K562 (cell line): Measurements from ENCODE around the gene EIF5. TPM values are rescaled to one million over a fixed set of nuclear protein-coding genes. Genes with fewer than 3 reads are reported as not detected.

ENCODE experiments used
- BRCA1 ChIP-seq, 2 experiments: fragments of 450-650 bp in 1 of 2; sonication (generic) in 1 of 2; formaldehyde crosslinking in 1 of 2; IDR thresholded peaks; 2 replicates each; pipeline versions ENCODE4 v1.5.0 to v1.6.1; 2017 to 2020; ENCODE audit warnings: mild to moderate bottlenecking in 1 of 2, missing genetic modification reagents in 1 of 2
- CEBPG ChIP-seq, 3 experiments: fragments of 200-800 bp in 1 of 3; sonication (Bioruptor generic) in 1 of 3; sonication (generic) in 1 of 3; formaldehyde crosslinking in 1 of 3; IDR thresholded peaks in 2 of 3; conservative IDR thresholded peaks in 1 of 3; 2 replicates each; pipeline versions ENCODE4 v1.6.1 to v1.8.0; 2016 to 2022; ENCODE audit warnings: missing compliant biosample characterization in 2 of 3, missing genetic modification characterization in 2 of 3, mild to moderate bottlenecking in 1 of 3, missing genetic modification reagents in 1 of 3
- CREB3 ChIP-seq: fragments of 450-650 bp; conservative IDR thresholded peaks from 2 replicates; pipeline ENCODE4 v1.6.1; 2016; ENCODE audit warnings: missing genetic modification characterization, low read depth, mild to moderate bottlenecking, missing compliant biosample characterization, moderate library complexity
- HIVEP1 ChIP-seq: fragments of 250-450 bp; sonication (Bioruptor Pico); IDR thresholded peaks from 2 replicates; pipeline ENCODE4 v1.4.0; 2020; ENCODE audit warnings: mild to moderate bottlenecking
- IRF2 ChIP-seq: sonication (generic); formaldehyde crosslinking; IDR thresholded peaks from 2 replicates; pipeline ENCODE4 v1.8.1; 2022; ENCODE audit warnings: mild to moderate bottlenecking, missing genetic modification reagents
- NCOA1 ChIP-seq: fragments of 450-650 bp; IDR thresholded peaks from 2 replicates; pipeline ENCODE4 v1.6.1; 2016; ENCODE audit warnings: low read depth
- NR1H2 ChIP-seq: sonication (generic); formaldehyde crosslinking; IDR thresholded peaks from 2 replicates; pipeline ENCODE4 v1.4.0; 2020; ENCODE audit warnings: mild to moderate bottlenecking, missing genetic modification reagents
- SMARCC2 ChIP-seq: fragments of 450-650 bp; IDR thresholded peaks from 2 replicates; pipeline ENCODE4 v1.6.1; 2017; ENCODE audit warnings: antibody characterized with exemption, moderate library complexity, mild to moderate bottlenecking, low read depth
- WHSC1 ChIP-seq: IDR thresholded peaks from one replicate; pipeline ENCODE4 v1.6.1; 2012; ENCODE audit warnings: low read length, control low read depth, inconsistent platforms
- ZNF280B ChIP-seq: fragments of 250-450 bp; sonication (Bioruptor Pico); IDR thresholded peaks from 2 replicates; pipeline ENCODE4 v1.5.1; 2021; ENCODE audit warnings: mild to moderate bottlenecking
- ZNF318 ChIP-seq, 2 experiments: fragments of 450-650 bp; IDR thresholded peaks; 2 replicates each; pipeline ENCODE4 v1.6.1; 2016; ENCODE audit warnings: mild to moderate bottlenecking in 2 of 2, borderline replicate concordance in 1 of 2, low read depth in 1 of 2, moderate library complexity in 1 of 2
- ZNF639 ChIP-seq, 2 experiments: fragments of 200-800 bp in 1 of 2; sonication (Bioruptor generic) in 1 of 2; sonication (generic) in 1 of 2; formaldehyde crosslinking in 1 of 2; IDR thresholded peaks in 1 of 2; conservative IDR thresholded peaks in 1 of 2; 2 replicates each; pipeline versions ENCODE4 v1.5.0 to v1.6.1; 2016 to 2020; ENCODE audit warnings: missing compliant biosample characterization in 1 of 2, missing genetic modification characterization in 1 of 2, missing genetic modification reagents in 1 of 2
- ZSCAN32 ChIP-seq: fragments of 450-650 bp; formaldehyde crosslinking; IDR thresholded peaks from 2 replicates; pipeline ENCODE4 v1.4.0; 2020; ENCODE audit warnings: mild to moderate bottlenecking, moderate library complexity
- polyA plus RNA-seq, 8 experiments: library from polyadenylated mRNA; depleted of rRNA in 4 of 8; stranded (reverse) in 5 of 8; unstranded in 3 of 8; fragments of >200 nt; fragmentation: Nextera tagmentation in 2 of 8; fragmentation: Illumina TruSeq in 1 of 8; extraction: Ambion mirVana in 2 of 8; extraction: Trizol in 1 of 8; gene quantifications; 2 replicates each; pipeline versions ENCODE4 v1.2.1 to v1.2.3, GENCODE V29; 2011 to 2014; ENCODE audit warnings: inconsistent platforms in 1 of 8, missing spikeins in 1 of 8
- total RNA-seq, 7 experiments: library from RNA; depleted of rRNA in 6 of 7; stranded (reverse); fragments of >200 nt in 6 of 7; fragmentation: Illumina TruSeq in 2 of 7; extraction: Trizol in 2 of 7; gene quantifications; 2 replicates each; pipeline versions ENCODE4 v1.2.1 to v1.2.3, GENCODE V29; 2011 to 2021; ENCODE audit warnings: low replicate concordance in 1 of 7

The EIF5 gene
- total and polyA plus RNA-seq, 9 of the 15 experiments (the other 6 are each of a cell fraction or from before 2014, with no cell fraction given), result 92.7 to 442 (median 190) TPM

- TF ChIP-seq ZNF318 (IDR thresholded peaks at IDR 0.05; ENCODE audit: borderline replicate concordance in 1 of 2, low read depth in 1 of 2), result no peak
- TF ChIP-seq HIVEP1 (CRISPR knock-in tag), result no peak
- no peak for TF ChIP-seq ZNF280B (CRISPR knock-in tag)
- TF ChIP-seq SMARCC2, result no peak
- TF ChIP-seq BRCA1 (IDR thresholded peaks at IDR 0.05), result no peak
- TF ChIP-seq BRCA1 (CRISPR knock-in tag; IDR thresholded peaks at IDR 0.05), result no peak
- TF ChIP-seq CREB3 (tag), result no peak
- TF ChIP-seq IRF2, result no peak
- no peak for TF ChIP-seq ZSCAN32 (CRISPR knock-in tag)
- TF ChIP-seq NCOA1, result 0 out of 2 replicates have a peak, but pooled peaks have one; percentile 55
- no peak for TF ChIP-seq NR1H2 (CRISPR knock-in tag)
- no peak for TF ChIP-seq CEBPG (CRISPR knock-in tag; IDR thresholded peaks at IDR 0.05)
- TF ChIP-seq CEBPG (tag; conservative IDR thresholded peaks at IDR 0.05 in 1 of 2, IDR thresholded peaks at IDR 0.05 in 1 of 2), result no peak
- TF ChIP-seq ZNF639 (CRISPR knock-in tag; conservative IDR thresholded peaks at IDR 0.05 in 1 of 2, IDR thresholded peaks at IDR 0.05 in 1 of 2), result peak in 1 of 2 experiments; percentile 33; a peak in 2 of 4 replicates
- no peak for TF ChIP-seq WHSC1
Observed at GRCh38 chr14:103385152-103385928, 51.3 kb downstream of the EIF5 start, which contains the start of gene MARK3 (continued).
